CD4-positive, alpha-beta T cell treated with Interleukin-17A for 1 hour (primary cell): ENCODE measurements around the gene CYP2C18.
"Not testable (repeated sequence)": the region's sequence is repeated elsewhere in the genome, so short reads cannot be mapped to it uniquely, and the experiment has no call there.

Experiments used
- DNase-seq: peaks from one replicate; pipeline ENCODE4 v3.0.0-alpha.2; 2020

CYP2C18 gene

DNA sequence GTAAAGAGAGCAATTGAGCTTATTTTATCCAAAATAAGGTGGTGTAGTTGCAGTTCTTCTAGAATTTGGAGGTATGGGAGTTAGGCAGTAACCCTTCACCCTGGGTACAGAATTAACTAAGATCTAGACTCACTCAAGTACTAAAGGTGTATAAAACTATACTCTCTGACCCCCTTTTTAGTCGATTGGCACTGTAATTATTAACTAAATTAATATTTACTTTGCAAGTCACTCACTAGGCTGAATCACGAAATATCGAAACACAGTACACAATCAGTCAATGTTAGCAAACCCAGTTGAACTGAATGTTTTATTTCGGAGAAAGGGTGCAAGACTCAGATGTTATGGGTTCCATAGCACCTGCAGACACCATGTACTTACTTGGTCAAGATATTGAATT is 64.3 kb downstream of the CYP2C18 start:
- no peak for DNase-seq

DNA sequence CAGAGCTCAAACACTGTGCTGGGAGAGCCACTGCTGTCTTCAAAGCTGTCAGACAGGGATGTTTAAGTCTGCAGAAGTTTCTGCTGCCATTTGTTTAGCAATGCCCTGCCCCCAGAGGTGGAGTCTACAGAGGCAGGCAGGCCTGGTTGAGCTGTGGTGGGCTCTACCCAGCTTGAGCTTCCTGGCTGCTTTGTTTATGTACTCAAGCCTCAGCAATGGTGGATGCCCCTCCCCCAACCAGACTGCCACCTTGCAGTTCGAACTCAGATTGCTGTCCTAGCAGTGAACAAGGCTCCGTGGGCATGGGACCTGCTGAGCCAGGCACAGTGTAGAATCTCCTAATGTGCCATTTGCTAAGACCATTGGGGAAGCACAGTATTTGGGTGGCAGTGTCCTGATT is 74.4 kb downstream of the CYP2C18 start:
- DNase-seq, result no peak

DNA sequence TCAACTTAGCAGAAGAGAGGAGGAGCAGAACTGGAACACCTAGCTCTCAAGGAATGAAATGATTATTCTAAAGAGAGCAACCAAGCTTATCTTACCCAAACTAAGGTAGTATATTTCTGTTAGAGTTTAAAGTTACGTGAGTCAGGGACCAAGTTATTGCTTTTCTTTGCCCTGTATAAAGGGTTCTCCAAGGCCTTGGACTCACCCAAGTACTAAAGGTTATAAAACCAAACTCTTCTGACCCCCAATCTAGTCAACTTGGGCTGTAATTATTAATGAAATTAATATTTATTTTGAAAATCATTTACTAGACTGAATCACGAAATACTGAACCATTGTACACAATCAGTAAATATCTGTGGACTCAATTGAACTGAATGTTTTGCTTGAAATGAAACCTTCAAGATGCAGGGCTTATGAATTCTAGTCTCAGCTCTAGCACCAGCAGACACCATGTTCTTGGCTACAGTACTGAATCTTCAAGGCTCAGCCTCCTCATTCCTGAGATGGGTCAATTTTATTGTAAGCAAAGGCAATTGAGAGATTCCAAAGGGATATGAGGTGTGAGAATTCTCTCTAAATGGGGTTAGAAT is 77.2 kb downstream of the CYP2C18 start:
- DNase-seq, result no peak

DNA sequence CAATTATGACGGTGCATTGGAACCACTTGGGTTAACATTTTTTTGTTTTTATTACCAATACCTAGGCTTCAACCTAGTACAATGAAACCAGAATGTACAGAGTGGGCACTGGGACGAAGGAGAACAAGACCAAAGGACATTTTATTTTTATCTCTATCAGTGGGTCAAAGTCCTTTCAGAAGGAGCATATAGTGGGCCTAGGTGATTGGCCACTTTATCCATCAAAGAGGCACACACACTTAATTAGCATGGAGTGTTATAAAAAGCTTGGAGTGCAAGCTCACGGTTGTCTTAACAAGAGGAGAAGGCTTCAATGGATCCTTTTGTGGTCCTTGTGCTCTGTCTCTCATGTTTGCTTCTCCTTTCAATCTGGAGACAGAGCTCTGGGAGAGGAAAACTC is 78.9 kb downstream of the CYP2C18 start, which contains the start of gene CYP2C19:
TSS of gene CYP2C19 (plus strand) at position 289 of the 400 bp plus-strand sequence. CDS start at position 314, 25 bp downstream.
- no peak for DNase-seq

DNA sequence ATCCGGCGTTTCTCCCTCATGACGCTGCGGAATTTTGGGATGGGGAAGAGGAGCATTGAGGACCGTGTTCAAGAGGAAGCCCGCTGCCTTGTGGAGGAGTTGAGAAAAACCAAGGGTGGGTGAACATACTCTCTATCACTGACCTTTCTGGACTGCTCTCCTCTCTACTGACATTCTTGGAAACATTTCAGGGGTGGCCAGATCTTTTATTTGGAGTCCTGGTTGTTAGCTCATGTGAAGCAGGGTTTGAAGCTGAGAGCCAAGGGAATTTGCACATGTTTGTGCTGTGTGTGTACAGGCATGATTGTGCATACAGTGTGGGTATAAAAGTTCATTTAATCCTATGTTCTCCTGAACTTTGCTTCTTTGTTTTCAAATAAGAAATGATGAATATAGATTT is 91.9 kb downstream of the CYP2C18 start:
- not testable (repeated sequence) for DNase-seq

DNA sequence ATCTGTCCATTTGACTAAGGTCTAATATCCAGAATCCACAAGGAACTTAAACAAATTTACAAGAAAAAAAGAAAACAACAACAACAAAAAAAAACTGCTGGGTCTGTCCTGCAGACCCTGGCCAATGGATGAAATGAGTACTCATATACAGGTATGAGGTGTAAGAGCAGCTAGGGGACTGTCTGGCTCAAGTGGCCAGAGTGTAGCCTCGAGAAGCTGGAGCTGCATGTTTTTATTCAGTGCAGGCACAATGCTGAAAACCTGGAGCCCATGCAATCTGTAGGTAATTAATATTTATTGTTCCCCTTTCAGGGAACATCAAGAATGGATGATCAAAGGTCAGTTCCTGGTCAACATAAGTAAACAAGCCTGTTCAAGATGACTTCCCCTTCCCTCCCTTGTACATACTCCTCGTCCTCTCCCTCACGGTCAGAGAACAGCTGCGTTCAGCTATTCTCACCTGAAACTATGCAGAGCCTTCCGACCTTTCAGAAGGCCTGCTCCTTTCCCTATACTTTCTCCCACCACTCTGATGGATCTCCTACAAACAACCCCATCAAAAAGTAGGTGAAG is 94.4 kb downstream of the CYP2C18 start:
- DNase-seq, result no peak

DNA sequence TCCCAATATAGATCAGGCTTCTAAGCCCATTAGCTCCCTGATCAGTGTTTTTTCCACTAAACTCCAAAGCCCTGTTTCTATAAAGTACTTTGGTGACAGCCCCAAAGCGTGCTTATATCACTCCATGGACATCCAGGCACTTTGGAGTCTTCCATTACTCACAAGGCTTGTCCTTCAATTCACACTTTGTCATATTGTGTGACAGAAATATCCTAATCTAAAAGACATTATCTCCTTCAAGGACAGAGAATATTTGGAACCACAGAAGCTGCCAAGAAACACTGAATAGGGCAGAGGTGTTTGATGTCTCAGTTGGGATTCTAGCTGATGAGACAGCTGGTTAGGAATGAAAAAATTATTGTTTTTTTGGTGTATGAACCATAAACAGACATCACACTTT is 97.3 kb downstream of the CYP2C18 start:
- DNase-seq, result no peak

DNA sequence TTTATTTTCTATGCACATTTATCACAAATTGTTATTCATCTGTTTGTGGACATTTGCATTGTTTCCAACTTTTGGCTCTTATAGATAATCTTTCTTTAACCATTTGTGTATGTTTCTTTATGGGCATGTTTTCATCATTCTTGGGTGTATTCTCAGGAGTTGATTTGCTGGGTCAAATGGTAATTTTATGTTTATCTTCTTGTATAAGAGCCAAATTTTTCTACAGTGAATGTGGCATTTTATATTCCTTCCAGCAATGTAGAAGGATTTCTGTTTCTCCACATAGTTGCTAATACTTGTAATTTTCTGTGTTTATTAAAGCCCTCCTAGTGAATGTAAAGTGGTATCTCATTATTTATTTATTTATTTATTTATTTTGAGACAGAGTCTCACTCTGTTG is 100.7 kb downstream of the CYP2C18 start:
- DNase-seq, result no peak

DNA sequence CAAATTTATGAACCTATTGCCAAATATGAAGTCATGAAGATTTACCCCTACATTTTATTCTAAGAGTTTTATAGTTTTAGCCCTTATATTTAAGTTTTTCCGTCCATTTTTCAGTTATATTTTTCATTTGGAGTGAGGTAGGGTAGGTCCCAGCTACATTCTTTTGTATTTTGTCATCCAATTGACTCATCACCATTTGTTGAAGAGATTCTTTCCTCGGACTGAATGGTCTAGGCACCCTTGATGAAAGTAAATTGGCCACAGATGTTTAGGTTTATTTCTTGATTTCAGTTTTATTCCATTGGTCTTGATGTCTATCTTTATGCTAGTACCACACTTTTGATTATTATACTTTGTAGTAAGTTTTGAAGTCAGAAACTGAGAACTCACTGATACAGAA is 101.7 kb downstream of the CYP2C18 start:
- no peak for DNase-seq
